K562 (cell line): ENCODE data around the gene CD320. TPM values are rescaled to one million over a fixed set of nuclear protein-coding genes. Genes with fewer than 3 reads are reported as not detected.
A peak's percentile ranks its signal among the peaks of the same experiment; 100 is the strongest.

ENCODE experiments used
- ATAC-seq: fragments of 200-7000 bp; cut with Tn5 transposase; 3 replicates; pipeline ENCODE4 v1.9.1; 2020; ENCODE audit warnings: moderate library complexity
- BruUV-seq: library from RNA; stranded (reverse); fragments of 400-500 nt; replicated peaks from 2 replicates; lab custom pipeline; 2021; lab: Mats Ljungman, UMichigan
- CTCF ChIA-PET: fragments of 300-600 bp; formaldehyde crosslinking; extraction: SDS; loops from one replicate; lab custom pipeline; 2021; ENCODE audit warnings: low intra/inter-chr PET ratio; lab: Yijun Ruan, JAX
- POLR2A ChIA-PET: fragments of 300-600, 350-650 bp; sonication (Branson Sonifier 250); formaldehyde crosslinking; extraction: SDS; loops from one replicate; lab custom pipeline; 2021; ENCODE audit warnings: antibody characterized with exemption, inconsistent platforms; lab: Yijun Ruan, JAX
- DNase-seq, 4 experiments: peaks; one replicate each; pipeline versions ENCODE4 v3.0.0 to v3.0.0-alpha.2; 2011 to 2018; ENCODE audit warnings: low spot score in 3 of 4, mixed read lengths in 3 of 4; ENCODE audit errors: extremely low read depth in 1 of 4
- FAIRE-seq: peaks from 2 replicates; lab custom pipeline; 2011; peaks lifted over from hg19 to GRCh38; lab: Jason Lieb, UNC
- H2AFZ ChIP-seq: 2 replicates; pipeline ENCODE4 v1.6.0; 2011; ENCODE audit warnings: low read depth, low read length, control low read depth, inconsistent platforms
- H3K27ac ChIP-seq: fragments of 200-600 bp; 3 replicates; pipeline ENCODE4 v1.8.0; 2011; ENCODE audit warnings: low read depth, mild to moderate bottlenecking, control low read depth, inconsistent platforms, low read length, moderate library complexity, mixed read lengths; ENCODE audit errors: extremely low read depth
- H3K27me3 ChIP-seq, 2 experiments: fragments of 300-600 bp in 1 of 2; 2 replicates in 1 of 2; 3 replicates in 1 of 2; pipeline versions ENCODE4 v1.6.0 to v1.8.0; 2011; ENCODE audit warnings: inconsistent platforms in 2 of 2, low read length in 2 of 2, mild to moderate bottlenecking in 1 of 2, mixed read lengths in 1 of 2, moderate library complexity in 1 of 2; ENCODE audit not compliant: control insufficient read depth in 2 of 2, insufficient read depth in 2 of 2
- H3K36me3 ChIP-seq: fragments of 300-600 bp; 3 replicates; pipeline ENCODE4 v1.8.0; 2011; ENCODE audit warnings: mild to moderate bottlenecking, low read length, inconsistent platforms; ENCODE audit not compliant: control insufficient read depth, insufficient read depth
- H3K4me1 ChIP-seq, 2 experiments: fragments of 200-600 bp in 1 of 2; replicated peaks in 1 of 2; 2 replicates in 1 of 2; 3 replicates in 1 of 2; pipeline versions ENCODE4 v1.5.1 to v1.8.0; 2011; ENCODE audit warnings: inconsistent platforms in 2 of 2, low read length in 2 of 2, mild to moderate bottlenecking in 1 of 2, mixed read lengths in 1 of 2, moderate library complexity in 1 of 2; ENCODE audit not compliant: control insufficient read depth in 2 of 2, insufficient read depth in 2 of 2
- H3K4me2 ChIP-seq: 2 replicates; pipeline ENCODE4 v1.6.1; 2011; ENCODE audit warnings: low read length, control low read depth, inconsistent platforms, mixed read lengths; ENCODE audit not compliant: insufficient read depth
- H3K4me3 ChIP-seq: fragments of 200-600 bp; sonication (generic), shearing (Covaris generic); 2 replicates; pipeline ENCODE4 v1.5.1; 2016; ENCODE audit warnings: control low read depth, inconsistent platforms
- H3K79me2 ChIP-seq: fragments of 200-600 bp; 3 replicates; pipeline ENCODE4 v1.8.0; 2011; ENCODE audit warnings: low read length, inconsistent platforms; ENCODE audit not compliant: control insufficient read depth, insufficient read depth
- H3K9ac ChIP-seq, 2 experiments: 2 replicates each; pipeline versions ENCODE4 v1.6.0 to v1.6.1; 2011; ENCODE audit warnings: low read depth in 2 of 2, low read length in 2 of 2, control low read depth in 1 of 2, inconsistent platforms in 1 of 2, mild to moderate bottlenecking in 1 of 2, mixed read lengths in 1 of 2; ENCODE audit not compliant: insufficient read depth in 1 of 2
- H3K9me1 ChIP-seq: one replicate; pipeline ENCODE4 v1.6.0; 2011; ENCODE audit warnings: inconsistent platforms, mild to moderate bottlenecking, low read length, moderate library complexity; ENCODE audit not compliant: control insufficient read depth, insufficient read depth
- H3K9me3 ChIP-seq: replicated peaks from 2 replicates; pipeline ENCODE4 v1.5.1; 2011; ENCODE audit warnings: low read depth, low read length, inconsistent platforms; ENCODE audit not compliant: control insufficient read depth, insufficient read depth
- H4K20me1 ChIP-seq: replicated peaks from 2 replicates; pipeline ENCODE4 v1.6.1; 2011; ENCODE audit warnings: low read length, inconsistent platforms, mixed read lengths; ENCODE audit not compliant: control insufficient read depth, insufficient read depth
- BRF1 ChIP-seq: IDR thresholded peaks from 3 replicates; pipeline ENCODE4 v1.6.1; 2011; ENCODE audit warnings: borderline replicate concordance, mild to moderate bottlenecking; ENCODE audit not compliant: insufficient read length; ENCODE audit errors: extremely low read depth
- CGGBP1 ChIP-seq: fragments of 250-450 bp; sonication (Bioruptor Pico); IDR thresholded peaks from 2 replicates; pipeline ENCODE4 v1.9.0; 2021; ENCODE audit warnings: mild to moderate bottlenecking
- CHD1 ChIP-seq: fragments of 200-600 bp; sonication (generic); IDR thresholded peaks from one replicate; pipeline ENCODE4 v1.6.1; 2012; ENCODE audit warnings: mild to moderate bottlenecking, moderate library complexity, low read length, inconsistent platforms
- FOXM1 ChIP-seq, 2 experiments: fragments of 450-650 bp in 1 of 2; sonication (generic) in 1 of 2; formaldehyde crosslinking in 1 of 2; IDR thresholded peaks; 2 replicates each; pipeline versions ENCODE4 v1.6.1 to v1.9.0; 2017 to 2022; ENCODE audit warnings: low read depth in 2 of 2, mild to moderate bottlenecking in 2 of 2, missing genetic modification reagents in 1 of 2, moderate library complexity in 1 of 2
- FOXP1 ChIP-seq: sonication (generic); formaldehyde crosslinking; IDR thresholded peaks from 2 replicates; pipeline ENCODE4 v1.8.0; 2022; ENCODE audit warnings: mild to moderate bottlenecking, missing genetic modification reagents
- HOXB6 ChIP-seq: fragments of 250-450 bp; sonication (Bioruptor Pico); IDR thresholded peaks from 2 replicates; pipeline ENCODE4 v1.5.1; 2022; ENCODE audit warnings: mild to moderate bottlenecking, borderline replicate concordance
- NKRF ChIP-seq: fragments of 450-650 bp; IDR thresholded peaks from 2 replicates; pipeline ENCODE4 v1.6.1; 2016; ENCODE audit warnings: borderline replicate concordance
- NRF1 ChIP-seq, 2 experiments: fragments of 450-650 bp; IDR thresholded peaks in 1 of 2; conservative IDR thresholded peaks in 1 of 2; 2 replicates each; pipeline ENCODE4 v1.6.1; 2014; ENCODE audit warnings: mild to moderate bottlenecking in 2 of 2
- POLR2G ChIP-seq: fragments of 200-400 bp; formaldehyde crosslinking; IDR thresholded peaks from 2 replicates; pipeline ENCODE4 v1.6.1; 2017; ENCODE audit warnings: low read depth, mild to moderate bottlenecking, antibody characterized with exemption, low read length, moderate library complexity
- PRPF4 ChIP-seq: fragments of 200-400 bp; formaldehyde crosslinking; IDR thresholded peaks from one replicate; pipeline ENCODE4 v1.6.1; 2017; ENCODE audit warnings: low read length, low read depth, mild to moderate bottlenecking; ENCODE audit not compliant: insufficient read depth, poor library complexity, severe bottlenecking
- RBBP5 ChIP-seq: fragments of 200-600 bp; sonication (generic); IDR thresholded peaks from 2 replicates; pipeline ENCODE4 v1.6.1; 2012; ENCODE audit warnings: borderline replicate concordance, mild to moderate bottlenecking, low read length, control low read depth, inconsistent platforms; ENCODE audit not compliant: insufficient read depth, poor library complexity, severe bottlenecking
- RBFOX2 ChIP-seq: fragments of 200-400 bp; formaldehyde crosslinking; IDR thresholded peaks from 2 replicates; pipeline ENCODE4 v1.6.1; 2017; ENCODE audit warnings: low read depth, mild to moderate bottlenecking, low read length, moderate library complexity
- SIN3B ChIP-seq: fragments of 450-650 bp; IDR thresholded peaks from 2 replicates; pipeline ENCODE4 v1.6.1; 2017; ENCODE audit warnings: low read depth, mild to moderate bottlenecking, moderate library complexity
- TCF7 ChIP-seq: sonication (generic); IDR thresholded peaks from 2 replicates; pipeline ENCODE4 v1.6.1; 2016; ENCODE audit warnings: antibody characterized with exemption, borderline replicate concordance
- TGIF2 ChIP-seq: sonication (generic); formaldehyde crosslinking; IDR thresholded peaks from 2 replicates; pipeline ENCODE4 v1.8.1; 2022; ENCODE audit warnings: mild to moderate bottlenecking, missing genetic modification reagents, moderate library complexity
- TRIM28 ChIP-seq: fragments of 450-650 bp; IDR thresholded peaks from 2 replicates; pipeline ENCODE4 v1.6.1; 2017
- ZC3H4 ChIP-seq: sonication (generic); formaldehyde crosslinking; IDR thresholded peaks from 2 replicates; pipeline ENCODE4 v1.9.0; 2021; ENCODE audit warnings: missing genetic modification reagents, borderline replicate concordance
- ZNF586 ChIP-seq: fragments of 450-650 bp; formaldehyde crosslinking; conservative IDR thresholded peaks from 2 replicates; pipeline ENCODE4 v1.4.0; 2020; ENCODE audit warnings: mild to moderate bottlenecking, moderate library complexity
- whole genome bisulfite sequencing: fragments of 100-300 bp; shearing (Covaris generic); methylation state at CpG from one replicate; pipeline ENCODE4 v1.1.6; 2016; ENCODE audit warnings: low coverage, mixed read lengths; ENCODE audit not compliant: insufficient coverage; ENCODE audit errors: missing lambda C conversion rate; 5-methylcytosine and 5-hydroxymethylcytosine counted together
- in situ Hi-C: fragments of 300-500 bp; cut with MboI; formaldehyde crosslinking; loops from 4 replicates; pipeline ENCODE4 v1.15.0; 2018; ENCODE audit warnings: inconsistent platforms, mixed read lengths
- intact Hi-C: fragments of 100-400 bp; cut with micrococcal nuclease; formaldehyde crosslinking; loops from 2 replicates; pipeline ENCODE4 v1.14.2; 2022
- polyA plus RNA-seq, 8 experiments: library from polyadenylated mRNA; depleted of rRNA in 4 of 8; stranded (reverse) in 5 of 8; unstranded in 3 of 8; fragments of >200 nt; fragmentation: Nextera tagmentation in 2 of 8; fragmentation: Illumina TruSeq in 1 of 8; extraction: Ambion mirVana in 2 of 8; extraction: Trizol in 1 of 8; gene quantifications; 2 replicates each; pipeline versions ENCODE4 v1.2.1 to v1.2.3, GENCODE V29; 2011 to 2014; ENCODE audit warnings: inconsistent platforms in 1 of 8, missing spikeins in 1 of 8
- total RNA-seq, 7 experiments: library from RNA; depleted of rRNA in 6 of 7; stranded (reverse); fragments of >200 nt in 6 of 7; fragmentation: Illumina TruSeq in 2 of 7; extraction: Trizol in 2 of 7; gene quantifications; 2 replicates each; pipeline versions ENCODE4 v1.2.1 to v1.2.3, GENCODE V29; 2011 to 2021; ENCODE audit warnings: low replicate concordance in 1 of 7

Gene CD320
- total and polyA plus RNA-seq, 9 of the 15 experiments (the other 6 are each of a cell fraction or from before 2014, with no cell fraction given) = 0.45 to 94.5 (median 34.4) TPM

GRCh38 chr19:8322638-8322997 lies 14.5 kb upstream of the CD320 start (continued):
- TF ChIP-seq BRF1 = no peak
- TF ChIP-seq TGIF2 (CRISPR knock-in tag) = peak; percentile 35; the same call in 1 of the 2 replicates
- TF ChIP-seq TRIM28 = no peak

GRCh38 chr19:8321986-8322637 lies 14.0 kb upstream of the CD320 start:
- in situ Hi-C loops (no loop called here), intact Hi-C loops (loop anchor here (1.0 to 10.0 kb wide), 2 partner anchors 21 to 57 kb away; partner anchors contain the start of gene KANK3)
- Histone ChIP-seq H2AFZ (no peak overlapping the region), H3K4me3 (peak overlapping the region; percentile 99), H3K9me3 (no peaks in the 10 kb centered on the region), H3K27ac (peak overlapping the region; percentile 94), H3K27me3 (no peaks in the 10 kb centered on the region), H3K4me1 (peaks cover 17 to 28% of the 10 kb centered on the region in 2 experiments), H3K9ac (peak overlapping the region; percentile 99 to 100), H3K79me2 (peaks cover 50% of the 10 kb centered on the region), H3K9me1 (no peaks in the 10 kb centered on the region), H3K36me3 (peaks cover 41% of the 10 kb centered on the region), H4K20me1 (peaks cover 26% of the 10 kb centered on the region; the same call in 1 of the 2 replicates), H3K4me2 (peak overlapping the region; percentile 99)
- ChIA-PET CTCF (no interaction called here), POLR2A (interaction anchor here (0.6 to 3.8 kb wide), 29 partner anchors 10 to 378 kb away, joined by 3 to 34 read pairs (median 5); partner anchors contain the start of genes RAB11B, TIMM44 and ZNF414)
- FAIRE-seq (no peak), ATAC-seq (peak; percentile 8), DNase-seq (peak in 3 of 4 experiments; percentile 25 to 28 (median 25))
- no TSS peak for BruUV-seq
- WGBS = under 1% methylated on average over 24 of the region's 30 CpGs
- TF ChIP-seq RBBP5 (no peak), SIN3B (0 out of 2 replicates have a peak, but pooled peaks have one; percentile 10), CGGBP1 (no peak), CHD1 (peak; percentile 26), PRPF4 (no peak), FOXP1 (0 out of 2 replicates have a peak, but pooled peaks have one; percentile 11), NRF1 (conservative IDR thresholded peaks at IDR 0.05 in 1 of 2, IDR thresholded peaks at IDR 0.05 in 1 of 2) (peak in 1 of 2 experiments; percentile 31; a peak in 2 of 4 replicates), NKRF (peak; percentile 3; the same call in 1 of the 2 replicates), ZC3H4 (CRISPR knock-in tag) (peak; percentile 7; the same call in 1 of the 2 replicates), FOXM1 (IDR thresholded peaks at IDR 0.05; ENCODE audit: low read depth) (no peak), FOXM1 (CRISPR knock-in tag; IDR thresholded peaks at IDR 0.05; ENCODE audit: low read depth) (no peak), TCF7 (no peak), RBFOX2 (peak; percentile 58; the same call in 1 of the 2 replicates), ZNF586 (CRISPR knock-in tag) (no peak), HOXB6 (CRISPR knock-in tag) (no peak), POLR2G (peak; percentile 22; the same call in 1 of the 2 replicates)
